Measurements from ENCODE around the gene WBP1L. TPM values are rescaled to one million over a fixed set of nuclear protein-coding genes. Genes with fewer than 3 reads are reported as not detected.

The WBP1L gene
- total and polyA plus RNA-seq, 2 of the 13 experiments (the other 11 are each of a cell fraction or from before 2014, with no cell fraction given) = 8.3 to 12.3 TPM

DNA sequence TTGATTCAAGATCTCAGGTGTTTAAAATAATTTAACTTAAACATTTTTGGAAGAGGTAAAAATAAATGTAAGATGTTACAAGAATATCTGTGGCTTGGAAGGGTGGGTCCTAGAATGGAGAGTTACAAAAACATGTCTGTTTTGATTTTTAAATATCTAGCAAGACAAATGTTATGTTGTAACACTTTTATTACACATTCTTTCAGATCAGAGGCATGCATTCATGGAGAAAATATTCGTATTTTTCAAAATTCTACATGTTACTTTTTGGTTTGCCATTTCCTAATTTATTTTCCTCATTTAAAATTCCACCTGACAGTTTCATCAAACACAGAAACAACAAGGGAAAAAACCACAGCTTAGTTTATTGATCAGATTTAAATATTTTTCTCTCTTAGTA lies 10.0 kb downstream of the WBP1L start:
- Histone ChIP-seq H3K27ac (ENCODE audit: extremely low read length, insufficient read depth, low read length) (no peak overlapping the region), H3K4me2 (ENCODE audit: low read depth, low read length) (no peak overlapping the region), H3K4me3 (replicated peaks in 1 of 3; ENCODE audit: insufficient read depth in 1 of 3, low read depth in 2 of 3, low read length in 3 of 3) (no peak overlapping the region), H3K27me3 (ENCODE audit: control insufficient read depth in 1 of 2, insufficient read depth in 2 of 2, low read length in 2 of 2) (no peaks in the 10 kb centered on the region), H3K9me3 (ENCODE audit: low read length) (no peaks in the 10 kb centered on the region), H2AFZ (ENCODE audit: low read length) (no peak overlapping the region), H3K4me1 (ENCODE audit: insufficient read depth, low read length) (peaks cover 31% of the 10 kb centered on the region), H3K9ac (ENCODE audit: insufficient read depth, low read depth, low read length) (no peak overlapping the region), H3K36me3 (replicated peaks in 1 of 2; ENCODE audit: control insufficient read depth in 1 of 2, insufficient read depth in 2 of 2, low read length in 2 of 2) (no peaks in the 10 kb centered on the region), H4K20me1 (ENCODE audit: insufficient read depth, low read length) (no peaks in the 10 kb centered on the region), H3K79me2 (ENCODE audit: insufficient read depth, low read length) (peaks cover 5% of the 10 kb centered on the region)
- no TSS peak for BruUV-seq (replicated peaks)
- no peak for FAIRE-seq
- DNase-seq (ENCODE audit: low spot score) = no peak
- intact Hi-C loops (cut with micrococcal nuclease; ENCODE audit: unreplicated experiment) = loop anchor here (1.0 kb wide), 1 partner anchor 62 kb away; no protein-coding TSS in a partner anchor
- TF ChIP-seq EZH2 (conservative IDR thresholded peaks at IDR 0.05; ENCODE audit: low read depth, low read length) = no peak
- TF ChIP-seq MTF1 (CRISPR knock-in tag; IDR thresholded peaks at IDR 0.05) = no peak
- no peak for TF ChIP-seq HOXA9 (CRISPR knock-in tag; IDR thresholded peaks at IDR 0.05; ENCODE audit: borderline replicate concordance)
- TF ChIP-seq FLYWCH1 (CRISPR knock-in tag; IDR thresholded peaks at IDR 0.05) = no peak
- TF ChIP-seq ASH2L (IDR thresholded peaks at IDR 0.05; ENCODE audit: insufficient read length, low read depth, low read length) = no peak
- TF ChIP-seq, protein P1, sequence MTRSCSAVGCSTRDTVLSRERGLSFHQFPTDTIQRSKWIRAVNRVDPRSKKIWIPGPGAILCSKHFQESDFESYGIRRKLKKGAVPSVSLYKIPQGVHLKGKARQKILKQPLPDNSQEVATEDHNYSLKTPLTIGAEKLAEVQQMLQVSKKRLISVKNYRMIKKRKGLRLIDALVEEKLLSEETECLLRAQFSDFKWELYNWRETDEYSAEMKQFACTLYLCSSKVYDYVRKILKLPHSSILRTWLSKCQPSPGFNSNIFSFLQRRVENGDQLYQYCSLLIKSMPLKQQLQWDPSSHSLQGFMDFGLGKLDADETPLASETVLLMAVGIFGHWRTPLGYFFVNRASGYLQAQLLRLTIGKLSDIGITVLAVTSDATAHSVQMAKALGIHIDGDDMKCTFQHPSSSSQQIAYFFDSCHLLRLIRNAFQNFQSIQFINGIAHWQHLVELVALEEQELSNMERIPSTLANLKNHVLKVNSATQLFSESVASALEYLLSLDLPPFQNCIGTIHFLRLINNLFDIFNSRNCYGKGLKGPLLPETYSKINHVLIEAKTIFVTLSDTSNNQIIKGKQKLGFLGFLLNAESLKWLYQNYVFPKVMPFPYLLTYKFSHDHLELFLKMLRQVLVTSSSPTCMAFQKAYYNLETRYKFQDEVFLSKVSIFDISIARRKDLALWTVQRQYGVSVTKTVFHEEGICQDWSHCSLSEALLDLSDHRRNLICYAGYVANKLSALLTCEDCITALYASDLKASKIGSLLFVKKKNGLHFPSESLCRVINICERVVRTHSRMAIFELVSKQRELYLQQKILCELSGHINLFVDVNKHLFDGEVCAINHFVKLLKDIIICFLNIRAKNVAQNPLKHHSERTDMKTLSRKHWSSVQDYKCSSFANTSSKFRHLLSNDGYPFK (CRISPR knock-in tag; IDR thresholded peaks at IDR 0.05; ENCODE audit: borderline replicate concordance) = no peak
- TF ChIP-seq HMGXB3 (CRISPR knock-in tag; IDR thresholded peaks at IDR 0.05; ENCODE audit: borderline replicate concordance) = no peak
- ChIA-PET CTCF (ENCODE audit: low intra/inter-chr PET ratio, low total read pairs) (interaction anchor here (1.4 kb wide), 1 partner anchor 148 kb away, joined by 4 read pairs; no protein-coding TSS in a partner anchor), POLR2A (interaction anchor here (1.5 to 1.7 kb wide), 2 partner anchors 15 to 60 kb away, joined by 3 to 4 read pairs; no protein-coding TSS in a partner anchor)
- 93% methylated on average over 1 of the region's 1 CpG for WGBS (ENCODE audit: low lambda C conversion rate)
- ATAC-seq = no peak
- in situ Hi-C loops (cut with HindIII; ENCODE audit: extremely low pct_ligation_motif_present, low pct_unique_long_range_greater_than_20kb) = no loop called here
